ENCODE results near the gene ABHD12. TPM values are rescaled to one million over a fixed set of nuclear protein-coding genes. Genes with fewer than 3 reads are reported as not detected.

Gene ABHD12

GRCh38 chr20:25250508-25250907, 140.1 kb downstream of the ABHD12 start:
- Histone ChIP-seq H3K36me3 (ENCODE audit: control insufficient read depth, insufficient read depth, low read length) (no peaks in the 10 kb centered on the region), H2AK5ac (ENCODE audit: low read length) (no peak overlapping the region), H2BK15ac (replicated peaks; ENCODE audit: low read depth) (no peak overlapping the region), H3K4me3 (ENCODE audit: low read length) (no peak overlapping the region), H3K27me3 (ENCODE audit: insufficient read depth, low read length, poor library complexity) (no peaks in the 10 kb centered on the region), H4K5ac (ENCODE audit: low read length) (no peak overlapping the region), H2BK120ac (ENCODE audit: low read depth, low read length) (no peak overlapping the region), H4K8ac (ENCODE audit: low read depth, low read length) (no peak overlapping the region), H3K23ac (ENCODE audit: low read length) (no peak overlapping the region), H3K4ac (ENCODE audit: low read depth, low read length) (no peak overlapping the region), H2BK5ac (ENCODE audit: low read length) (no peak overlapping the region), H3K9ac (ENCODE audit: low read length) (no peak overlapping the region), H3K4me2 (ENCODE audit: low read length) (no peak overlapping the region), H3K18ac (ENCODE audit: low read length) (no peak overlapping the region), H3K4me1 (ENCODE audit: control insufficient read depth, low read depth, low read length) (peaks cover 4% of the 10 kb centered on the region), H3K27ac (ENCODE audit: low read depth, low read length) (no peak overlapping the region), H3K79me2 (ENCODE audit: control insufficient read depth, insufficient read depth, low read length) (peaks cover 24% of the 10 kb centered on the region), H3K79me1 (ENCODE audit: low read length) (peaks cover 27% of the 10 kb centered on the region), H3K56ac (ENCODE audit: low read length) (no peak overlapping the region)
- WGBS (ENCODE audit: extremely low coverage, insufficient coverage, low lambda C conversion rate): no CpG with 5 or more reads among the region's 3 CpGs
- no peak for DNase-seq

Small RNA genes lying within 50 kb of the gene (small RNA-seq; reads per million reads assigned to genes)
- gene AL121772.2 (ENCODE audit: insufficient read depth): not detected
